ENCODE data around the gene CCDC102B.
"Not testable (repeated sequence)": the region's sequence is repeated elsewhere in the genome, so short reads cannot be mapped to it uniquely, and the experiment has no call there.

Gene CCDC102B

DNA sequence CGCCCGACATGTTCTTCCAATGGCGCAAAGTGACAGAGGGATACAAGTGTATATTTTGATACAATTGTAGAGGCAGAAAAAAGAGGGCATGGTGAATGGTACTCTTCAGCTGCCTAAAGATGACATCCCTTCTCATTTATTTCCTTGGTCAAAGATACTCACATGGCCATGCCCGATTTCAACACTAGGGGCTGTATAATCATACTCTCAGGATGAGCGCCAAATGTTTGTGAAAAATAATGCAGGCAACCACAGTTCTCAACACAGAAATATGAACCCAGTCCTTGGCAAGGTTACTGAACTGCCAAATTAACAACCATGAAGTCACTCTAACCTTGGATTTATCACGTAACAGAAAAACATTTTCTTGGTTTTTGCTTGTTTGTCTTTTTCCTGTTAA is 204.4 kb downstream of the CCDC102B start:
- H3K27ac ChIP-seq (ENCODE audit: insufficient read depth in 1 of 2, low read depth in 1 of 2, low read length in 2 of 2, poor library complexity in 1 of 2, severe bottlenecking in 2 of 2) = no peak overlapping the region
- WGBS (ENCODE audit: insufficient coverage) = 100% methylated on average over 5 of the region's 6 CpGs
- H3K4me1 ChIP-seq (ENCODE audit: control extremely low read depth in 1 of 4, control insufficient read depth in 4 of 4, insufficient read depth in 4 of 4, low read length in 3 of 4) = no peaks in the 10 kb centered on the region
- H3K36me3 ChIP-seq (ENCODE audit: control insufficient read depth in 4 of 4, insufficient read depth in 4 of 4, low read length in 3 of 4) = no peaks in the 10 kb centered on the region
- POLR2A ChIA-PET = no interaction called here
- H3K4me3 ChIP-seq (ENCODE audit: control insufficient read depth in 1 of 7, extremely low read depth in 1 of 7, insufficient read depth in 4 of 7, low read depth in 2 of 7, low read length in 6 of 7) = no peak overlapping the region
- no peaks in the 10 kb centered on the region for H3K9me3 ChIP-seq (ENCODE audit: control extremely low read depth in 1 of 5, control insufficient read depth in 4 of 5, insufficient read depth in 2 of 5, low read depth in 1 of 5, low read length in 4 of 5)
- DNase-seq = no peak
- H3K27me3 ChIP-seq (replicated peaks in 2 of 5; ENCODE audit: control insufficient read depth in 4 of 5, insufficient read depth in 5 of 5, low read length in 4 of 5) = no peaks in the 10 kb centered on the region
- CTCF ChIA-PET = no interaction called here

DNA sequence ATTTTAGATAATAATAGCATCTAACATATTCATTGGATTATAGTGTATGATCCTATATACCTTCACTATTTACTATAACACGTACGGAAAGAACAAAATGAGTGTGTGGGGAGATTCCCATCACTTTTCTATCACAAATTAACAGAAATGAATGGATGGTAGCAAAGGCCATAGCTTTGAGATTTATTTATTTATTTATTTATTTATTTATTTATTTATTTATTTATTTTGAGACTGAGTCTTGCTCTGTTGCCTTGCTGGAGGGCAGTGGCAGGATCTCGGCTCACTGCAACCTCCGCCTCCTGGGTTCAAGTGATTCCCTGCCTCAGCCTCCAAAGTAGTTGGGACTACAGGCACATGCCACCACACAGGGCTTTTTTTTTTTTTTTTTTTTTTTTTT is 208.3 kb downstream of the CCDC102B start:
- H3K27ac ChIP-seq (ENCODE audit: insufficient read depth in 1 of 2, low read depth in 1 of 2, low read length in 2 of 2, poor library complexity in 1 of 2, severe bottlenecking in 2 of 2); H3K36me3 ChIP-seq (ENCODE audit: control insufficient read depth in 4 of 4, insufficient read depth in 4 of 4, low read length in 3 of 4); H3K4me1 ChIP-seq (ENCODE audit: control extremely low read depth in 1 of 4, control insufficient read depth in 4 of 4, insufficient read depth in 4 of 4, low read length in 3 of 4); H3K27me3 ChIP-seq (replicated peaks in 2 of 5; ENCODE audit: control insufficient read depth in 4 of 5, insufficient read depth in 5 of 5, low read length in 4 of 5); POLR2A ChIA-PET; H3K4me3 ChIP-seq (ENCODE audit: control insufficient read depth in 1 of 7, extremely low read depth in 1 of 7, insufficient read depth in 4 of 7, low read depth in 2 of 7, low read length in 6 of 7); CTCF ChIA-PET; H3K9me3 ChIP-seq (ENCODE audit: control extremely low read depth in 1 of 5, control insufficient read depth in 4 of 5, insufficient read depth in 2 of 5, low read depth in 1 of 5, low read length in 4 of 5); DNase-seq: not testable (repeated sequence)
- WGBS (ENCODE audit: insufficient coverage) = no CpG with 5 or more reads among the region's 4 CpGs

DNA sequence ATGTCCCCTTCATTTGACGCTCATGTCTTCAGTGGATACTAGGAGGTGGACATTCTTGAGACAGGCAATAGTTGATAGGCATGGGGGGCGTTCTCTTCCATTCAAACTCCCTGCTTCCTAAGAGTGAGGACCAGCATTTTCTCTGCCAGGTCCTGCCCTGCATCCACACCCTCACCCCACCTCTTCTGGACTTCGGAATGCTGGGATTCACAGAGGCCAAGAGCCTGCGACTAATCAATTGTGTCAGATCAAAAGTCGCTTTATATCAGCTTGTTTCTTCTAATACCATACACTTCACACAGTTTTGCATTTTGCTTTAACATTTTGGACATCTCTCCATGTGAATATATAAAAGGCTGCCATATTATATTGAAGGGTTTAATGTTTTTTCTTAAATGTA is 210.7 kb downstream of the CCDC102B start:
- no peaks in the 10 kb centered on the region for H3K4me1 ChIP-seq (ENCODE audit: control extremely low read depth in 1 of 4, control insufficient read depth in 4 of 4, insufficient read depth in 4 of 4, low read length in 3 of 4)
- no peaks in the 10 kb centered on the region for H3K9me3 ChIP-seq (ENCODE audit: control extremely low read depth in 1 of 5, control insufficient read depth in 4 of 5, insufficient read depth in 2 of 5, low read depth in 1 of 5, low read length in 4 of 5)
- H3K4me3 ChIP-seq (ENCODE audit: control insufficient read depth in 1 of 7, extremely low read depth in 1 of 7, insufficient read depth in 4 of 7, low read depth in 2 of 7, low read length in 6 of 7) = no peak overlapping the region
- DNase-seq = no peak
- no peaks in the 10 kb centered on the region for H3K27me3 ChIP-seq (replicated peaks in 2 of 5; ENCODE audit: control insufficient read depth in 4 of 5, insufficient read depth in 5 of 5, low read length in 4 of 5)
- WGBS (ENCODE audit: insufficient coverage) = 96% methylated on average over 3 of the region's 5 CpGs
- no peaks in the 10 kb centered on the region for H3K36me3 ChIP-seq (ENCODE audit: control insufficient read depth in 4 of 4, insufficient read depth in 4 of 4, low read length in 3 of 4)
- no peak overlapping the region for H3K27ac ChIP-seq (ENCODE audit: insufficient read depth in 1 of 2, low read depth in 1 of 2, low read length in 2 of 2, poor library complexity in 1 of 2, severe bottlenecking in 2 of 2)
- CTCF ChIA-PET = no interaction called here
- POLR2A ChIA-PET = no interaction called here

DNA sequence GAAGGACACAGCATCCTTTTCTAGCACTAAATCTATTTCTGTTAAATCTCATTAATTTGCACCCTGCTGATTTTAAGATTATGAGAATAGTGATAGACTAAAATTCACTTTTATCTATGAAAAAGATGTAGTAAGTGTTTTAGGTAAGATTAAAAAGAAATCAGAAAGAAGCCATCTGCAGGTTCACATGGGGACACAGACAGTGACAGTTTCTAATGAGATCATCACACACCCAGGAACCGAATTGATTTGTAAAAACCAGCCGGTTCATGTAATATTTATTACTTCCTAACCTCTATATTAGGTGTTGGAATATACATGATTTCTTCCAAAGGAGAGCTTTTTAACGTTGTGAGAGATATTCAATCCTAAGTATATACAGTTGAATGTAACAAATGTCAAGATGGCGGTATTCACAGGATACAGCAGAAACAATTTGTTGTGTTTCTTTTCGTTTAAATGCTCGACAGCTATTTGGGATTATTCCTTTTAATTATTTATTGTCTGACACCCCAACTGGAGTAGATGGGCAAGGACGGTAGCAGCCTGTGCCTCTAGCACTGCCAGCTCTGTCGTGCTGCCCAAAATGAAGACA is 223.4 kb downstream of the CCDC102B start:
- no peak overlapping the region for H3K4me3 ChIP-seq (ENCODE audit: control insufficient read depth in 1 of 7, extremely low read depth in 1 of 7, insufficient read depth in 4 of 7, low read depth in 2 of 7, low read length in 6 of 7)
- CTCF ChIA-PET = interaction anchor here (0.9 kb wide), 1 partner anchor 188 kb away, joined by 3 read pairs; no protein-coding TSS in a partner anchor

DNA sequence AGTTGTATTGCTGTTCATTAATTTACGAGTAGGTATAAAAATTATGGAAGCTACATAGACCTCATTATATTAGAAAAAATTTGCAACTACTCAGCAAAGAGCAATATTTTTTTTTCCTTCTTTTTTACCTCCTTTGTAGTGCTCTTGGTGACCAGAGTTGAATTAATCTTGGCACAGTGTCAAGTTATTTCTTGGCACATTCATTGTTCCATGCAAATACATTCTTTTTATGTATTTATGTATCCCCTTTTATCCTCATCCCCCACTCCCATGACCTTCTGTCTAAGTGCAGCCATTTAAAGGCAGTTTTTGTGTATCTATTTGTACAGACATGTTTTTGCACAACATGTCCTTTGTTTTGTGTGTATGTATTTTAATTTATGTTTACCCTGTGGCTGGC is 224.5 kb downstream of the CCDC102B start:
- CTCF ChIA-PET = interaction anchor here (0.9 kb wide), 1 partner anchor 187 kb away, joined by 3 read pairs; no protein-coding TSS in a partner anchor
- no peaks in the 10 kb centered on the region for H3K4me1 ChIP-seq (ENCODE audit: control extremely low read depth in 1 of 4, control insufficient read depth in 4 of 4, insufficient read depth in 4 of 4, low read length in 3 of 4)
- H3K27ac ChIP-seq (ENCODE audit: insufficient read depth in 1 of 2, low read depth in 1 of 2, low read length in 2 of 2, poor library complexity in 1 of 2, severe bottlenecking in 2 of 2) = no peak overlapping the region
- no peaks in the 10 kb centered on the region for H3K36me3 ChIP-seq (ENCODE audit: control insufficient read depth in 4 of 4, insufficient read depth in 4 of 4, low read length in 3 of 4)
- POLR2A ChIA-PET = no interaction called here
- no peak overlapping the region for H3K4me3 ChIP-seq (ENCODE audit: control insufficient read depth in 1 of 7, extremely low read depth in 1 of 7, insufficient read depth in 4 of 7, low read depth in 2 of 7, low read length in 6 of 7)
- H3K9me3 ChIP-seq (ENCODE audit: control extremely low read depth in 1 of 5, control insufficient read depth in 4 of 5, insufficient read depth in 2 of 5, low read depth in 1 of 5, low read length in 4 of 5) = no peaks in the 10 kb centered on the region
- DNase-seq = no peak
- WGBS (ENCODE audit: insufficient coverage) = no CpG with 5 or more reads among the region's 1 CpG
- H3K27me3 ChIP-seq (replicated peaks in 2 of 5; ENCODE audit: control insufficient read depth in 4 of 5, insufficient read depth in 5 of 5, low read length in 4 of 5) = no peaks in the 10 kb centered on the region

More for the DNA sequence above, 223.4 kb downstream of the CCDC102B start:
- H3K4me1 ChIP-seq (ENCODE audit: control extremely low read depth in 1 of 4, control insufficient read depth in 4 of 4, insufficient read depth in 4 of 4, low read length in 3 of 4) = no peaks in the 10 kb centered on the region
- H3K27me3 ChIP-seq (replicated peaks in 2 of 5; ENCODE audit: control insufficient read depth in 4 of 5, insufficient read depth in 5 of 5, low read length in 4 of 5) = no peaks in the 10 kb centered on the region
- H3K36me3 ChIP-seq (ENCODE audit: control insufficient read depth in 4 of 4, insufficient read depth in 4 of 4, low read length in 3 of 4) = no peaks in the 10 kb centered on the region
- no peaks in the 10 kb centered on the region for H3K9me3 ChIP-seq (ENCODE audit: control extremely low read depth in 1 of 5, control insufficient read depth in 4 of 5, insufficient read depth in 2 of 5, low read depth in 1 of 5, low read length in 4 of 5)
- DNase-seq = no peak
- POLR2A ChIA-PET = no interaction called here
- 80% methylated on average over 3 of the region's 8 CpGs for WGBS (ENCODE audit: insufficient coverage)
- H3K27ac ChIP-seq (ENCODE audit: insufficient read depth in 1 of 2, low read depth in 1 of 2, low read length in 2 of 2, poor library complexity in 1 of 2, severe bottlenecking in 2 of 2) = no peak overlapping the region

DNA sequence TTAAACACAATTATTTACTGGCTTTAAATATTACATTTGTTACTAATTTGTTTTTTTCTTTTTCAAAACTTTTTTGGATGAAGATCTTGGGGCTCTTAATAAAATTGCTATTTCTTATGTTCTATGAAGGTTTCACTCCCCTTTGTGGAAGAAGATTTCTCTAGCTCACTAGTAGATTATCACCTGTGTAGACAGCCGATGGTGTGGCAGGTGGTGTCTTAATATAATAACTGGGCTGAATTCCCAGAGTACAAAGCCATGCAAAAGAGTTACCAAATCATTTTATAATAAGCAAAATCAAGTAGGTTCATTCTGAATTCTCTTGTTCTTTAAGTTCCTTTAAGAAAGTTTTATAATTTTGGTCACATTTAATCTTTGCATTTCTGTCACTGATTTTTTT is 233.7 kb downstream of the CCDC102B start:
- Histone ChIP-seq H3K27me3 (replicated peaks in 2 of 5; ENCODE audit: control insufficient read depth in 4 of 5, insufficient read depth in 5 of 5, low read length in 4 of 5) (no peaks in the 10 kb centered on the region), H3K4me1 (ENCODE audit: control extremely low read depth in 1 of 4, control insufficient read depth in 4 of 4, insufficient read depth in 4 of 4, low read length in 3 of 4) (no peaks in the 10 kb centered on the region), H3K27ac (ENCODE audit: insufficient read depth in 1 of 2, low read depth in 1 of 2, low read length in 2 of 2, poor library complexity in 1 of 2, severe bottlenecking in 2 of 2) (no peak overlapping the region), H3K4me3 (ENCODE audit: control insufficient read depth in 1 of 7, extremely low read depth in 1 of 7, insufficient read depth in 4 of 7, low read depth in 2 of 7, low read length in 6 of 7) (no peak overlapping the region), H3K36me3 (ENCODE audit: control insufficient read depth in 4 of 4, insufficient read depth in 4 of 4, low read length in 3 of 4) (no peaks in the 10 kb centered on the region), H3K9me3 (ENCODE audit: control extremely low read depth in 1 of 5, control insufficient read depth in 4 of 5, insufficient read depth in 2 of 5, low read depth in 1 of 5, low read length in 4 of 5) (no peaks in the 10 kb centered on the region)
- no peak for DNase-seq
- CTCF ChIA-PET = no interaction called here
- POLR2A ChIA-PET = no interaction called here
- WGBS (ENCODE audit: insufficient coverage) = no CpG with 5 or more reads among the region's 1 CpG

DNA sequence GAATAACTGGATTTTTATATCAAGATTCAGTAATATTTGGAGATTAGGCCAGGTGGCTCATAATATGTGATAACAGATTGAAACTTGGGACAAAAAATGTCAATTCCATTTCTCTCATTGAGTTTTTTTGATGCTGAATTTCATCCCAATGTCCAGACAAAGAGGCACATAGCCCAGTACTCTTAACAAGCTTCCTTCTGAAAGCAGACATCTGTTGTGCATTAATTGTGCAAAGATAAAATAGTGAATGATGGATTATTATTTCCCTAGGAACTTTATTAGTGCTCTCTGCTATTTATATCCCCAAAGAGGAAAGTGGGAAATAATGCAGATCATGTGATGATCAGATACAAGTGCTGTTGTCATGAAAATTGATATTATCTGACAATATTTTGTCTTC is 234.1 kb downstream of the CCDC102B start:
- ChIA-PET POLR2A (no interaction called here), CTCF (no interaction called here)
- H3K36me3 ChIP-seq (ENCODE audit: control insufficient read depth in 4 of 4, insufficient read depth in 4 of 4, low read length in 3 of 4) = no peaks in the 10 kb centered on the region
- H3K27ac ChIP-seq (ENCODE audit: insufficient read depth in 1 of 2, low read depth in 1 of 2, low read length in 2 of 2, poor library complexity in 1 of 2, severe bottlenecking in 2 of 2) = no peak overlapping the region
- no peaks in the 10 kb centered on the region for H3K9me3 ChIP-seq (ENCODE audit: control extremely low read depth in 1 of 5, control insufficient read depth in 4 of 5, insufficient read depth in 2 of 5, low read depth in 1 of 5, low read length in 4 of 5)
- H3K27me3 ChIP-seq (replicated peaks in 2 of 5; ENCODE audit: control insufficient read depth in 4 of 5, insufficient read depth in 5 of 5, low read length in 4 of 5) = no peaks in the 10 kb centered on the region
- no peak for DNase-seq
- H3K4me1 ChIP-seq (ENCODE audit: control extremely low read depth in 1 of 4, control insufficient read depth in 4 of 4, insufficient read depth in 4 of 4, low read length in 3 of 4) = no peaks in the 10 kb centered on the region
- H3K4me3 ChIP-seq (ENCODE audit: control insufficient read depth in 1 of 7, extremely low read depth in 1 of 7, insufficient read depth in 4 of 7, low read depth in 2 of 7, low read length in 6 of 7) = no peak overlapping the region

Data from common myeloid progenitor, CD34-positive (primary cell).